ENCODE results near the gene LMOD2.

LMOD2 gene

DNA sequence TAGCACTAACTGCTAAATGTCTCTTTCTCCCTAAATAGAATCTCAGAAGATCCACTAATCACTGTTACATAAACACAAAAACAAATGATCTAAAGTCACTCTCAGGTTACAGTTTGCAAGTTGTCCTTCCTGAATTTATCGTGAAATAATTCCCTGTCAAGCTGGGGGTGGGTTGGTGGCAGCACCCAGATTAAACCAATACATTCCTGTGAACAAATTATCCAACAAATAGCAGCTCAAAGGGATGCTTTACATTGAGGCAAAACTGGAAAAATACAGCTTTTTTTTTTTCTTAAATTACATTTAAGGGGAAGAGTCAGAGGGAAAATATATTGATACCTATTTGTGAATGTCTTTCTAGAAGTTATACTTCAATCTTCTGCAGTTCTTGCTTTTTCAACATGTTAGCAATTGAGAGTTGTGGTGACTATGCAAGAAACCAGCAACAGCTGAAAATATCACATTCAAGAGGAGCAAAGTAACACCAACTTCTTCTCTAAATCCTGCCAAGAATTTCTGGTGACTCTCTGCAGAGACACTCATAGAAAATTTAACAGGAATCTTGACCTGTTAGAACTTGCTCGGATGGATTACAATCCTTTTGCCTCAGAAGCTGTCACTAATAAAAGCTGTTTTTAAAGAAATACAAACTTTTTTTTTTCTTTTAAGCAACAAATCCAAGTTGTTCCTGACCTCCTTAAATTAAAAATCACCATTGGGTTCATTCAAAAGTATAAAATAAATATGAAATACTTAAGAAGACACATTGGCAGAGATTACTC lies 18.9 kb downstream of the LMOD2 start:
- no peak for DNase-seq

DNA sequence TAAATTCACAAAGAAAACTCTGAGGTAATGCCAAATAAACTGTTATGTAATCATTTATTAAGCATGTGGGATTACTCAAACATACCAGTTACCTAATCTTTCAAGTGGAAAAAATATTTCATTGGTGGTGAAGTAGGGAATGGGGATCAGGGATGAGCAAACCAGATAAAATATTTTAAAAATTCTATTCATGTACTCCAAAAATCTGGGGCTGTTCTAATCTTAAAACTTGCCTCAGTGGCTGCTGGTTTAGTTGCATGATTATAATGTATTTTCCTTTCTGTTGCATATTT lies 19.5 kb downstream of the LMOD2 start:
- DNase-seq: no peak

DNA sequence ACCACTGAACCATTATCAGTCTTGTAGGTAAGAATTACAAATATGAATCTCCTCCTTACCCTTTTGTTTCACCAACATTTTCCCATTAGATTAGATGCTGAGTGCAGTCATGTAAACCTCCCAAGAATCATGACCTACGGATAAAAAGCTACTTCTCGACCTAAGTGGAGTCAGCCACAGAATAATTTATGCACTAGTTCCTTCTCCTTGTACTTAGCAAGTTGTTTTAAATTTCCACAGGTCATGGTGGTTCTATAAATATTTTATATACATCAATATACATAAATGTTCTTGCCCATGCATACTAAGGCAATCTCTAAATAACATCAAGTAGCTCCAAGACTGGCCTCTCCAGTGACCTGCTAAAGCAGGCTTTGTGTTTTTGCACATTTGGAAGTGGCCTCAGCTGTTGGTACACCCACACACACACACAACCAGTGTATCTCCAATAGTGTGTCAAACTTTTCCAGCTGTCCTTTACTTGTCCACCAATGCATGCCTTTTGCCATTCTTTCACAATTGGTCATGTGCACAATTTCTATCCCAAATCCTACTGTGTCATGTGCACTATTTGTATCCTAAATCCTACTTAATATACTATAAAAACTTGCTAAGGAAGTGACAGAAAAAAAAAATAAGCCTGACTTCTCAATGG lies 21.5 kb downstream of the LMOD2 start:
- DNase-seq: no peak

DNA sequence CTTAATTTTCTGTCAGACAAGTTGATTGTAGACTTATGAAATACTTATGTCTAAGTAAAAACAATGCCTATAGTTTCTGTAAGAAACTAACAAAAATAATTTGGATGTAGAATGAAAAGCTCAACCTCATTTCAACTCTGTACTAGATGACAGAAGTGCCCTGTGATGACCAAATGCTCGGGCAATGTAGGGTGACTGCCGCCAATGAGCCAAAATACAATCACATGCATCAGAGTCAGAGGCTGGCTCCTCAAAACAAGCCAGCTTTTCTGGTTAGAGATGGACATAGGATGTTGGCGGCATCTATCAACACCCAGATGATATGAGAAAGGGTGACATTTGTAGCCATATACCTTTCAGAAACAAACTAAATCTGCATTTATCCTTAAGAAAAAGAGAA lies 23.9 kb downstream of the LMOD2 start:
- DNase-seq: no peak

DNA sequence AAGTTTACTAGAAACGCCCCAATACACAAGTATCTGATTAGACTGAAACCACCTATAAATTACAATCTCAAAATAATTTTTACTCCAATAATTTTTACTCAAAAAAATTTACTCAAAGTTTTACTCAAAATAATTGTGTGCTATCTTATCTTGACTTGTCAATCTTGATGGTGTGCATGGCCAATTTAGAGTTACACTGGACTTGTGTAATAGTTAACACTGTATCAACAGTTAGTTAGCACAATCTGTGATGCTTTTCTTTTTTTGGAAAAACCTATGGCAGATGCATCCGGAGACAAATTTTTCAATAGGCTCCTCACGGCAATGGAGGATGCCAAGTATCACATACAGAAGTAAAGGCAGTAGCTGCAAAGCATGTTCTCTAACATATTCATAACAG lies 24.9 kb downstream of the LMOD2 start:
- no peak for DNase-seq

DNA sequence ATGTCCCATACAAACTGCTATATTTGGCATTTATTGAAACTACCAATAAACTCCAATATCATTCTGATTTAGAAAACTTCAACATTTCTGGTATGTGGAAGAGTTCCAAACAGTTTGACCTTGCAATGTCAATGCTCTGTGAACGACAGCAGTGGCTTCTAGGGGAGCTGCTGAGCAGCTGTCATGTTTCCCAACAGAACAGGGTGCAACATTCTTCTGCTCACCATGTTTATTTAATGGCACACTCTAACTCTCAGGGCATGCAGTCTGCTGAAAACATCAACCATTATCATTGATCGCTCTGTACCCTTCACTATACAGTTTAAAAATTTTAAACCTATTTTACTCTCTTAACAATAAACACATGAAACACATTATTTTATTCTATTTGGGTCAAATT lies 25.9 kb downstream of the LMOD2 start:
- DNase-seq: no peak

DNA sequence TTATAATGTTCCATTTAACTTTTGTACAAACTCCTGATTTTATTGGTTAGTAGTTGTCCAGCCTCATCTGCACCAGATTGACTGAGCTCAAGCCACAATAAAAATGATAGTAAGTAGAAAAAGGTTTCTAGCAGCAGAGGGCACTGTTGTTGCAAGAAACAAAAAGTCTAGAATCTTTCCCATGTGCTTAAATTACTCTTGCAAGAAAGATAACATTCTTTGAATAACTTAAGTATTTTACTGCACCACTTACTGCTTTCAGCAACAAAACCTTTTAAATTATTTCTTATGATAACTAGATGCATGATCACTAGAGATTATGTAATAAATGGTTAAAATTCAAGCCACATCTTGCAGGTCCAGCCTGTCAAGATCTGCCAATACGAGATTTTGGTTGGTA lies 27.0 kb downstream of the LMOD2 start:
- no peak for DNase-seq

DNA sequence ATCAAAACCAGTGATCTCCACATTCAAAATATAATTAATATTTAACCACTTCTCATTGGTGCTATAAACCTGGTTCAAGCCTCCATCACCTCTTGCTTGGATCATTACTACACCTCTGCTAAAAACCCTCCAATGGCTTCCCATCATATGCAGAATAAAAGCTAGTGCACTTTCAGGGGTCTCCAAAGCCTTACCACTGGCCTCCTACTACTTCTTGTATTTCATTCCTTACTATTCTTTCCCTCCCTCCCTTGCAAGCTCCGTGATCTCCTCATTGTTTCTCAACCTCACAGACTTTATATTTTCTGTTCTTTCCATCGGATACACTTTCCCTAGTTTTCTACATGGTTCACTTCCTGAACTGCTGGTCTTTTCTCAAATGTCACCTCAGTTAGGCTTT lies 31.5 kb downstream of the LMOD2 start:
- no peak for DNase-seq

DNA sequence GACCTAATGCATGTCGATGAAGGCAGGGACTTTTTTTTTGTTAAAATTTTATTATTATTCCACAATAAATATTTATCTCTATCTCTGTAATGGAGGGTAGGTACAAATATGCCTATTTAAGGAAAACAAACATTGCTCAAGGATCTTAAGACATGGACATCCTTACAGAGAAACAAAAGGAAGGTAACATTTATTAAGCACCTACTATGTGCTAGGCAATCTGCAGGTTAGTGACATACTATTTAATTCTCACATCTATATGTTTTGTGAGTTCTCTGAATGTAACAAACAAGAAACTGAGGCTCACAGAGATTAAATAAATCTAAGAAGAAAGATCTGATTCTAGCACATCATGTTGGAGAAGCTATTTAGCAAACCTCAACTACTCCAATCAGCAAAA lies 32.1 kb downstream of the LMOD2 start:
- DNase-seq: no peak

DNA sequence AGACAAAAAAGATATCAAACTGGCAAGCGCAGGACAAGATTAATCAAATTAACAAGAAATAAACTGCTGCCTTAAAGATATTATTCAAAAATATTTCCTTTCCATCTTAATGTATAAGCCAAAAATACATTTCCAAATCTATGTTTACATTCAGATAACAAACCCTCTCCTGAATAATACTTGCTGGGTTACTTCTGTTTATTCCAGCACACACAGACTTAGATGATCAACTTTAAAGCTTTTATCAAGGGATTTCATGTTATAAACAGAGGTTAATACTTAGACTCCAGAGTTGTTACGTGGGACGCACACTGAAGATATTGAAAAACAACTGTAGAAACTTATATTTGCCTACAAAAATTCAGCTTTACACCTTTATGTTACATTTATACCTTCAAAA lies 33.6 kb downstream of the LMOD2 start:
- DNase-seq: no peak

DNA sequence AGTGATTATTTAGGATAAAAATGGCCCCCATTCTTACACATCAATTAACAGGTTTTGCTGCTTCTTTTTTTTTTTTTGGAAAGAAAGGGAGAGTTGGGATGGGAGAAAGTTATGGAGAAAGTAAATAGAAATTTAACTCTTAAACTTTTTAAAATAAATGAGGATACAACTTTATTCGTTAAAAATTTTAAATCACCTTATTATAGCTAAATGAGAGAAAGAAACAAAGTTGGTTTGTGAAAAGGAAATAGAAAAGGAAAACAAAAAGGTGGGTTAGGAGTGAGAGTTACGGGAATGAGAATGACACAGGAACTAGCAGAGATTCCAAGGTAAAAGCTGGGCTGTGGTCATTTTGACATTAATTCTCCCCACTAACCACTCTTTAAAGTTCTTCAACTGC lies 34.9 kb downstream of the LMOD2 start:
- DNase-seq: no peak

DNA sequence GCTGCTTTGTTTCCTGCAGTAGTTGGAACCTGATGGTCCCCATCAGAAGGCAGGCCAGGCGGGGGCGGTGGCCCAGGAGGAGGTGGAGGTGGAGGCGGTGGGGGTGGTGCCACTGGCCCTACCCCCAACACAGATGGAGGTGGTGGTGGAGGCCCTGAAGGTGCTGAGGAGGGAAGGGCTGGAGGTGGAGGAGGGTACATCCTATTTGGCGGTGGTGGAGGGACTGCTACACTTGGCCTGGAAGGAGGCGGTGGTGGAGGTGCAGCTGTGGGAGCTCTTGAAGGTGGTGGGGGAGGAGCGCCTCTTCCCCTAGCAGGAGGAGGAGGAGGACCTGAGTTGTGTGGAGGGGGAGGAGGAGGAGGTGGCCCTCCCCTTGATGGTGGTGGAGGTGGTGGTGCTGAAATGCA lies 36.8 kb downstream of the LMOD2 start:
- peak; percentile 25 for DNase-seq

DNA sequence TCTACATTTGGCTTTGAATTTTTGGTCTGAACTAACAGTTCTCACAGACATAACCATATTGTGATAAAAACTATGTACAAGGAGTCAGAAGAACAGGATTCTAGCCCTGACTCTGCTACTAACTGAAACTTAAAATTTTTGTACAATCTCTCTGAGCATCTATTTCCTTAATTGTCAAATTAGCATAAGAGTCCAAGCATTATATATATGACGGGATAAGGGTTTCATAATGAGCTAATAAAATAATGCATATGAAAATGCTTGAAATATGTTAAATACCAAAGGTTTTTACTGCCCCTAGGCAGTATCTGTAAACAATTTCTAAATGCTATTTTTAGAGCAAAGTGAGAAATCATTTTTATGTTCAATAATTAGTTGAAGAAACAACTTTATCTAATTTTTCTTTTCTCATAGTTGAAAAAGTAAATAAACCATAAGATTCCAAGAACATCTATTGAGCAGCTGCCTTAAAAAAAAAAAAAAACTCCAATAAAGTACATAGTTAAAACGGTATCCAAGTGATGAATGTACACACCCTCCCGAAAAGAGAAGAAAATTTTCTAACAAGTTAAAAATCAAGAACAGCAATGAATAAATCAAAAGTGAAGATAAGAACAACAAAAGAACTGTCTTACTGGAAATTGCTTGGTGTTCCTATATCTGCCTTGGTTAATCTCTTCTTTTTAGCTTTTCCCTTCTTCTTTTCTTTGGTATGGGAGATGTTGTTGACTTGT lies 40.4 kb downstream of the LMOD2 start:
- no peak for DNase-seq

DNA sequence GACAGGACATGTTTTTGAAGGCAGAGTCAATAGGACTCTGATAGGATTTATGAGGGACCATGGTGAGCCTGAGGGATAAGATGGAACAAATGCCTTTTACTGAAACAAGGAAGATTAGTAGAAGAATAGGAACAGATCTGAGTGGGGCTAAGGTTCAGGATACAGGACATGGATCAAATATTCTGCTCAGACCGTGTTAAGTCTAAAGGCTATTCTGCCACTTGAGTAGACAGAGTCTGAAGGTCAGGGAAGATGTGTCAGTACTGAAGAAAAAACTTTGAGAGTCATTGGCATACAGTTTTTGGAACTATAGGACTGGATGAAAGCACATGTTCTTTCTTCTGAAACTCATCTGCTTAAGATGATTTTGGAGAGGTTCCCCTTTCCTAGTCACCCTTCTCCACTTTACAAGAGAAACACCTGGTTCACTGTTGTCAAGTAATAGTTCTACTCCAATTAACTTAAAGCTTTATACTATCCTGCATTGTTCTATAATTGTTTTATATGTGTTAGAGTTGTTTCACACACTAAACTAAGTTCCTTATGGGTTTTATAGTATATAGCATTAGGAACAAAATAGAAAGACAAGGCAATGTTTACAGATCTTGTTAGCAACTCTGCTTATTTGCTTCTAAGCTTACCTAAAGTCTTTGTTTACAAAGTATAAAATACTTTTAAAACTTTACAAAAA lies 49.7 kb downstream of the LMOD2 start:
- DNase-seq: no peak

DNA sequence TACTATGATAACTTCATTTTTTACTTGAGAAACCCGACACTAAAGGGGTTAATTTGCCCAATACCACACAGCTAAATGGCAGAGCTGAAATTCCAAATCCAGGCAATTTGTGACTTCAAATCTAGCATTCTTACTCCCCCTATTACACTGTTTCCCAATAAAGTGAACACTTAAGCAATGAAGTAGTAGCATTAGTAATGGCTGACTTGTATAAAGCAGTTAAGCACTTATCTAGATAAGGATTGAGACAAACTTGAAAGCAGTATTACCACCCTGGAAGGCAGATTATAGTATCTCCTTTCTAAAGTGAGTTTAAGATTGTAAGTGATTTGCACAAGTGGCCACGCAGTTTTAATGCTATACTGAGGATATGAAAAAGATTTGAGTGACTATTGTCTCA lies 53.9 kb downstream of the LMOD2 start:
- no peak for DNase-seq

DNA sequence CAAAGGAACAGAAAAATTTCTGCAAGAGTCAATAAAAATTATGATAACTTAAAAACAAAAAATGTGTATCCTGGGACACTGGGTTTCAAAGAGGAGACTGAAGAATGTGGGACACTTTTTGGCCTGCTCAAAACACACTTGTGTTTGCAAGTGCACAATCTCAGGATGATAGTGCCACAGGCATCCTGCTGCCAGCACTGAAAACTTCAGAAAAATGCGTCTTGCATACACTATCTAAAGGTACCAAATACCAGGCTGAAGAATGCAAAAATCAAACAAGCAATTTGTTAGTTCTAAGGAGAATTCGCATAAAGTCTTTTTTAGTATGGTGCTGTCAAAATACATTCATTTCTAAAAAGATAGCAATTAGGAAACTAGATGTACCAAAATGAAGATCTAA lies 55.0 kb downstream of the LMOD2 start:
- no peak for DNase-seq

DNA sequence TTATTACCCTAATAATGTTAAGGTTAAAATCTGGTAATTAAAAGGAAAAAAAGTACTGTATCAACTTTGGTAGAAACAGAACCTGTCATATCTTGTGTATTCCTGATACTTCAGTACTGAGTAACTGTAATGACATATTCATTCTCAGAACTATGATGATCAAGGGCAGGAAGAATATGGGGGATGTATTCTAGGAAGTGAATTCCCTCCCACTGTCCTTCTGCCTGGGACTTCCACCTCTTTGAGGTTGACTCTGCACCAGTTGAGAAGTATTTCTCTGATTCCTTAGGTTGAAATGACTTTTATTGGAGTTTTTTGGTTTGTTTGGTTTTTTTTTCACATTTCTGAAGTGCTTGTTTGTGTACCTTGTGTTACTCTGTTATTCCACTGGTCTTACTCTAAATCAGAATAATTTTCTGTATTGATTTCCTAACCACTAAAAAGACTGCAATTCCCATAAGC lies 56.2 kb downstream of the LMOD2 start:
- no peak for DNase-seq

DNA sequence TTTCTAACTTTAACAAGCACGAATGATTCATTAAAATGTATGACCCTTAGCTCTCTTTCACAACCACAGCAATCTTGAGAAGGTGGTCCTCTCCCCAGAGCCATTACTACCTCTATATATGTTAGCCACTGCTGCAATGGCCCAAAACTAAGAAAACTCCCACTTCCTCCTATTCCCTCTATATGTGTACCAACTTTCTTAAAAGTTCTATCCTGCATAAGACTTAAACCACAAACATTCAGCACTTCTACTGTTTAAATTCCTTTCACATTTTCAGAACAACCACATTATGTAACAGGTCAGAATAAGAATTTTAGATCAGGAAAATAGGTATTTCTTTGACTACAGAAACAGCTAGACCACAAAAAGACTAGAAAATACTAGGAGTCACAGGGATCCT lies 57.0 kb downstream of the LMOD2 start:
- DNase-seq: no peak
